ENCODE results near the gene TFB2M. TPM values are rescaled to one million over a fixed set of nuclear protein-coding genes. Genes with fewer than 3 reads are reported as not detected.

TFB2M gene
- polyA plus RNA-seq, 3 donors: 4.9 to 9.7 (median 7.9) TPM

- no peak for TF ChIP-seq CTCF (IDR thresholded peaks at IDR 0.05)
- peaks cover 53 to 87% of the 10 kb centered on the region in 2 donors for H3K36me3 ChIP-seq (replicated peaks in 1 of 2; ENCODE audit: control insufficient read depth in 1 of 2, insufficient read depth in 2 of 2, low read length in 2 of 2)
- H3K27me3 ChIP-seq (ENCODE audit: control insufficient read depth in 2 of 2, insufficient read depth in 2 of 2, low read length in 2 of 2): no peaks in the 10 kb centered on the region
- H3K9me3 Mint-ChIP-seq: peaks cover 0 to 2% (median 0%) of the 10 kb centered on the region in 7 donors
- H3K36me3 Mint-ChIP-seq: peaks cover 50 to 78% of the 10 kb centered on the region in 2 donors
- peak overlapping the region in 1 of 2 donors; percentile 15 for H3K27ac ChIP-seq (ENCODE audit: low read depth in 1 of 2, low read length in 2 of 2)
- H3K79me2 ChIP-seq (ENCODE audit: insufficient read depth, low read length): peaks cover 33% of the 10 kb centered on the region
- H3K27me3 Mint-ChIP-seq (ENCODE audit: low read depth in 3 of 3): no peaks in the 10 kb centered on the region
- peaks cover 2% of the 10 kb centered on the region for H3K4me1 Mint-ChIP-seq
- DNase-seq: no peak
- no peak overlapping the region for H2AFZ ChIP-seq (ENCODE audit: insufficient read depth, low read depth, low read length, poor library complexity, severe bottlenecking)
- H3K4me3 ChIP-seq (replicated peaks in 1 of 3; ENCODE audit: low read depth in 2 of 3, low read length in 3 of 3): no peak overlapping the region
- no peak overlapping the region for H3K4me3 Mint-ChIP-seq
- H3K4me1 ChIP-seq (ENCODE audit: control insufficient read depth in 1 of 2, insufficient read depth in 2 of 2, low read length in 2 of 2): peaks cover 0 to 4% of the 10 kb centered on the region in 2 donors
- intact Hi-C loops (cut with micrococcal nuclease): no loop called here
- H3K9me3 ChIP-seq (replicated peaks in 1 of 2; ENCODE audit: control insufficient read depth in 1 of 2, insufficient read depth in 1 of 2, low read length in 2 of 2): no peaks in the 10 kb centered on the region
- 100% methylated on average over 1 of the region's 4 CpGs for WGBS (ENCODE audit: insufficient coverage)
- H3K9ac ChIP-seq (ENCODE audit: insufficient read depth, low read length, poor library complexity, severe bottlenecking): no peak overlapping the region
- H4K20me1 ChIP-seq (ENCODE audit: insufficient read depth, low read length): peaks cover 10% of the 10 kb centered on the region
- no peak overlapping the region for H3K4me2 ChIP-seq (replicated peaks; ENCODE audit: extremely low read depth, low read length, poor library complexity, severe bottlenecking)
- H3K27ac Mint-ChIP-seq: no peak overlapping the region
Observed at GRCh38 chr1:246559310-246559709, 6.8 kb downstream of the TFB2M start.

GRCh38 chr1:246558041-246558440 lies 8.0 kb downstream of the TFB2M start:
- H3K27ac Mint-ChIP-seq: peak overlapping the region in 1 of 7 donors; percentile 32
- DNase-seq: no peak
- Histone ChIP-seq H3K79me2 (ENCODE audit: insufficient read depth, low read length) (peaks cover 24% of the 10 kb centered on the region), H3K4me2 (replicated peaks; ENCODE audit: extremely low read depth, low read length, poor library complexity, severe bottlenecking) (no peak overlapping the region), H3K27me3 (ENCODE audit: control insufficient read depth in 2 of 2, insufficient read depth in 2 of 2, low read length in 2 of 2) (no peaks in the 10 kb centered on the region), H3K4me3 (replicated peaks in 1 of 3; ENCODE audit: low read depth in 2 of 3, low read length in 3 of 3) (no peak overlapping the region), H2AFZ (ENCODE audit: insufficient read depth, low read depth, low read length, poor library complexity, severe bottlenecking) (no peak overlapping the region), H4K20me1 (ENCODE audit: insufficient read depth, low read length) (peaks cover 10% of the 10 kb centered on the region), H3K4me1 (ENCODE audit: control insufficient read depth in 1 of 2, insufficient read depth in 2 of 2, low read length in 2 of 2) (no peaks in the 10 kb centered on the region), H3K9ac (ENCODE audit: insufficient read depth, low read length, poor library complexity, severe bottlenecking) (no peak overlapping the region), H3K9me3 (replicated peaks in 1 of 2; ENCODE audit: control insufficient read depth in 1 of 2, insufficient read depth in 1 of 2, low read length in 2 of 2) (no peaks in the 10 kb centered on the region), H3K27ac (ENCODE audit: low read depth in 1 of 2, low read length in 2 of 2) (no peak overlapping the region), H3K36me3 (replicated peaks in 1 of 2; ENCODE audit: control insufficient read depth in 1 of 2, insufficient read depth in 2 of 2, low read length in 2 of 2) (peaks cover 64 to 90% of the 10 kb centered on the region in 2 donors)
- H3K36me3 Mint-ChIP-seq: peaks cover 60 to 84% of the 10 kb centered on the region in 2 donors
- H3K9me3 Mint-ChIP-seq: peaks cover 0 to 2% (median 0%) of the 10 kb centered on the region in 7 donors
- 100% methylated on average over 1 of the region's 2 CpGs for WGBS (ENCODE audit: insufficient coverage)
- no peaks in the 10 kb centered on the region for H3K4me1 Mint-ChIP-seq
- H3K4me3 Mint-ChIP-seq: no peak overlapping the region
- intact Hi-C loops (cut with micrococcal nuclease): no loop called here
- peaks cover 0 to 1% (median 0%) of the 10 kb centered on the region in 3 donors for H3K27me3 Mint-ChIP-seq (ENCODE audit: low read depth in 3 of 3)
- TF ChIP-seq CTCF (IDR thresholded peaks at IDR 0.05): no peak

Measured in CD14-positive monocyte (primary cell).